NCI-H1092 treated with DMSO at 0.1 percent for 48 hours (cell line): ENCODE measurements around the gene PARD3.
"Not testable (repeated sequence)": the region's sequence is repeated elsewhere in the genome, so short reads cannot be mapped to it uniquely, and the experiment has no call there.

ENCODE experiments used
- DNase-seq: peaks from one replicate; lab custom pipeline; 2025; lab: John Stamatoyannopoulos, UW

PARD3 gene

GRCh38 chr10:34294137-34294536, 521.0 kb downstream of the PARD3 start:
- no peak for DNase-seq

DNA sequence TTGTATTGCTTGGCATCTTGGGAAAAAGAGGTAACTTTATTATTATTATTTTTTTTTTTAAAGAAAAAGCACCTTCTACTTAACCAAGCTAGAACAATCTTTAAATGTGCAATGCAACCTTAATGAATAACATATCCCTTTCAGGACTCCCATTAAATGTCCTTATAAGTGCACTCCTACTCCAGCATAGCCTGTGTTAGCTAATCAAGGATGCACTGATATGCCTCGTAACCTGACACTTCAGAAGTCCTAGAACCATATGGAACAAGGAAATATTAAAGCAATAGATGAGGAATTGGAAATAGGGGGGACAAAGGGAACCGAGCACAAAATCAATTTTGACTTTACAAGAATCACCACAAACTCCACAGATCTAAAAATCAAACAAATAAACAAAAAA, 522.4 kb downstream of the PARD3 start:
- peak; percentile 11 for DNase-seq

GRCh38 chr10:34292194-34292565, 522.9 kb downstream of the PARD3 start:
- no peak for DNase-seq

- DNase-seq: no peak
Observed at GRCh38 chr10:34291466-34292193, 523.5 kb downstream of the PARD3 start.

DNA sequence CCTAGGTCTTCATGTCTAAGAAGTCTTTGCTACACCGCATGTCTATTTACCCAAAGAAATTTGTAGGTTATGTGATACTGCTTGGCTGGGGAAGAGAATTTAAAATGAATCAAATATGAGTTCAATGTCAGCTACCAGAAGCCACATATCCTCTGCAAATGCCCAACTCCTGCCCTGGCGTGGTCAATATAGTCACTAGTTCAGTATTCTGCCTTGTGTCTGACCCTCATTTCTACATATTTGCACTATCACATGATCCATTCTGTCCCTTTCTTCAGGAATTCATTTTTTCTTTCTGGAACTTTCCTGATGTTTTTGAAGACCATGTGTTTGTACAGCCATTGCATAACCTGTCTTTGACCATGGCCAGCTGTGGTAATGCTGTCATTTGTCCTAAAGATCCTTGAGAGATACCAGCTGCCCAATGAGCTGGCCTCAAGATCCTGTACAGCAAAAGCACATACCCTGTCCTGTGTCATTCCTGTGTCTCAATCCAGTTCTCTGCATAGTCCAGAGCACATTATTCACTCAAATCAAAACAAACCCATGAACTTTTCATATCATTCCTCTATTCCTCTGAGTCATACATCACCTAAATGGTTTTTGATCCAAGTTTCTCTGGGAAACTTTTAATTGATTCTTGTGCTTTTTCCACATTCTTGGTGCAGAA, 524.5 kb downstream of the PARD3 start:
- DNase-seq: no peak

DNA sequence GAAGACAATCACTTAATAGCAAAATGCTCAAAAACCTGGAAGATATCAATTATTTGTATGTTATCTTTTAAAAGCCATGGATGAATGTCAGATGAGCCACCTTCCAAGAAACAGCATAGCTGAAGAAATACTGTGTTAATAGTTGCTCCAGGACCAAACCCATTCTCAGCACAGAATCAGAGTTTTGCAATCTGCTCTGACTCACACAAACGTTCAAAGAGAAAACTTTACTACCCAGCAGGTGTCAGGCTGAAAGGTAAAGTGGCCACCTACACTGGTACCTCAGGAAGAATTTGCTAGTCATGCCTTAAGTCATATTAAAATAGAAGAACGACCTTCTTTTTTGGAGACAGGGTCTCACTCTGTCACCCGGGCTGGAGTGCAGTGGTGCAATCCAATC, 526.5 kb downstream of the PARD3 start:
- DNase-seq: no peak

DNA sequence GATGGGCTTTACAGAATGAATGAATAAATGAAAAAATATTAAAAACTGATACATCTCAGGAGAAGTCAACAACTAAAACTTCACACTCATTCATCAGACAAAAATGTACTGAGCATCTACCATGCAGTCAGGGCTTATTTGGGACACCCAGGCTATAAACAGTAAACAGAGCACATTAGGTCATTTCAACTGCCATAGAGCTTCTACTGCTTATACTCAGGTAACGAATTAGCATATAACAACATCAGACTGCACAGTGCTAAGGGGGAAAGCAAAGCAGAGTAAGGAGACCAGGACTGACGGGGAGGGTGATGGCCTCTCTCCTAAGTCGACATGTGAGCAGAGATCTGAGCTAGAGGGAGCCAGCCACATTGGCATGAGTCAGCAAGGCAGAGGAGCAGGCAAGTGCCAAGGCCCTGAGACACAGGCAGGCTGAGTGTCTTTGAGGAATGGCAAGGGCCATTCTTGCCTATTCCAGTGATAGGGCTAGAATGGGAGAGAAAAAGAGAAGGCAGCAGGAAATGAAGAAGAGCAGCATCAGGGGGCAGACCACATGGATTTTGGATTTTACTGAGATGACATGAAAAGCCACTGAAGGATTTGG, 528.9 kb downstream of the PARD3 start:
- no peak for DNase-seq

- DNase-seq: no peak
Observed at GRCh38 chr10:34281661-34282582, 533.2 kb downstream of the PARD3 start.

- DNase-seq: no peak
Observed at GRCh38 chr10:34280599-34281374, 534.3 kb downstream of the PARD3 start.

- DNase-seq: no peak
Observed at GRCh38 chr10:34275626-34276130, 539.4 kb downstream of the PARD3 start.

DNA sequence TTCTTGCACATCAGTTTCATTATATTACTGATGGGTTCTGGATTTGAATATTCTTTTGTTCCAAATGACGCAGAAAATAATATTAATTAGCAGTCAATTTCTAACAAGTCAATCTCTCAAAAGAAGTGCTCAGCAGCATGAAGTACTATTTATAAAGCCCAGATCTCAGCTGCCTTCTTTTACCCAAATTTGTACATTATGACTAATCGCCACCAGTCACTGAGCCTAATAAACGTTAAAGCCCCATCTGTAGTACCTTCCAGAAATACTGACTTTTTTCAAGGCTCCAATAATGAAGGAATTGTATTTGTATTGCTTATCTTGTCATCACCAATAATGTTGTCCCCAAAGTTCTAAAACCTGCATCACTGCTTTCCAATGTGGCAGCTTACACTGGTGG, 540.2 kb downstream of the PARD3 start:
- no peak for DNase-seq

DNA sequence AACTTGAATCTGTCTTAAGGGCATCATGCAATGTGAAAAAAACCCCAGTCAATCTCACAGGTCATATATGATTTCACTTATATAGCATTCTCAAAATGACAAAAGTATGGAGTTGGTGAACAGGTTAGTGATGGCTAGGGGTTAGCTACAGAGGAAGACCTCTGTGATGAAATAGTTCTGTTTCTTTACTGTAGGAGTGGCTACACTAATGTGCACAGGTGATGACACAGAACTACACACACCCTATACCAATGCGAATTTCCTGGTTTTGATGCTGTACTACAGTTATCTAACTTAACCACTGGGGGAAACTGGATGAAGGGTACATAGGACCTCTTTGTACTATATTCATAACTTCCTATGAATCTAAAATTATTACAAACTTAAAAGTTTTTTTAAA, 541.8 kb downstream of the PARD3 start:
- no peak for DNase-seq

GRCh38 chr10:34272316-34272715, 542.8 kb downstream of the PARD3 start:
- DNase-seq: no peak

DNA sequence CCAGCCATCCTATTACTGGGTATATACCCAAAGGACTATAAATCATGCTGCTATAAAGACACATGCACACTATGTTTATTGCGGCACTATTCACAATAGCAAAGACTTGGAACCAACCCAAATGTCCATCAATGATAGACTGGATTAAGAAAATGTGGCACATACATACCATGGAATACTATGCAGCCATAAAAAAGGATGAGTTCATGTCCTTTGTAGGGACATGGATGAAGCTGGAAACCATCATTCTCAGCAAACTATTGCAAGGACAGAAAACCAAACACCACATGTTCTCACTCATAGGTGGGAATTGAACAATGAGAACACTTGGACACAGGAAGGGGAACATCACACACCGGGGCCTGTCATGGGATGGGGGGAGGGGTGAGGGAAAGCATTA, 546.7 kb downstream of the PARD3 start:
- not testable (repeated sequence) for DNase-seq

- no peak for DNase-seq
Observed at GRCh38 chr10:34262985-34263384, 552.1 kb downstream of the PARD3 start.

GRCh38 chr10:34260904-34261303, 554.2 kb downstream of the PARD3 start:
- DNase-seq: no peak

DNA sequence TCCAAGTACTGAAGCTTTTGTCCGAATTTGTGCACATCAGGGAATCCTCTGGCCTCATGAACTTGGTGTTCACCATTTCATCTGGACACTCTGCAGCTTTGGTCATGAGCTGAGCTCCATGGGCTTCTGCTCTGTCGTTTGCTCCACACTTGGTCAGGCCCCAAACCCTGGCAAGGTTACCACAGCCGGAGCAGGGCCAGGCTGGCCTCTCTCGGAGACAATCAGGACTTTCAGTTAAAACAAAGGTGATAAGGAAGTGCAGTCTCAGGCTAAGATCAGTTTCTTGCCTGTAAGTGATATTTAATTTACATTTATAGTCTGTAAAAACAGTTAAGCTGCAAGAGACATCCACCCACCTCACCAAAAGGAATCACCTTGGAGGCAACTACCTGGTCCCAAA, 558.9 kb downstream of the PARD3 start:
- DNase-seq: no peak

DNA sequence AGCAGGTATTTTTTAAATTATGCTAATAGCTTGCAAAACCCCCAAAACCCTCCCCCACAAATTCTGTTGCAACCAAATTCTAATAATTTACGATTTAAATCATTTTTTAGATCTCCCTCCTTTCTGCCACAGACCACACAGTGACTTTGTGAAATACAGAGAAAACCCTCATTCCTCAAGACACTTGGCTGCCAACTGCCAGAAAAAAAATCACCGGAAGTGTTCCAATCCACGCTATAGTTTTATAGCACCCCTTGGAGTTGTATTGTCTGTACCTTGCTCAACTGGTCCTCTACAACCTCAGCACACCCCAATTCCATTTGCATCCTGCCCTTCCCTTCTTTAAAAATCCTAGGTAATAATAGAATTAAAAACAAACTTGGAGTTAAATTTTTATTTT, 560.1 kb downstream of the PARD3 start:
- no peak for DNase-seq

- DNase-seq: no peak
Observed at GRCh38 chr10:34254596-34254995, 560.5 kb downstream of the PARD3 start.

DNA sequence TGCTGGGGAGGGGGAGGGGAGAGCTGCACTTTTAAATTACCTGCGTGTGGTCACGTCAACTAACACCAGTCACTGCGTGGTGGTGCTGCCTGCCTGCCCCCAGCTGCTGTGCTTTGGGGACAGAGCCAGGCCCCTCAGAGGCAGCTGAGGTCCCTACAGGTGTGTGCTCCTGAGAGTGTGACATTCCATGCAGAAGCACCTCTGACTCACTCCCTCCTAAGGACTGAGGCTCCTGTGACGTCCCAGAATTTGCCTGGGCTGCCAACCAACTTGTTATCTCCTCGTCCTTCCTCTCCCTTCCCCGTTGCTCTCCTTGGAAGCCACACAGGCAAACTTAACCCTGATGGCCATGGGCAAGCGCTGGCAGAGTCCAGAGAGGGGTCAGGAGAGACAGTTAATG, 563.0 kb downstream of the PARD3 start:
- DNase-seq: no peak

- DNase-seq: no peak
Observed at GRCh38 chr10:34251177-34251576, 563.9 kb downstream of the PARD3 start.
